ENCODE data around the gene GPBAR1.

- TF ChIP-seq ZNF274 (IDR thresholded peaks at IDR 0.05; ENCODE audit: low read depth, low read length): no peak
- no peak for TF ChIP-seq YY1 (IDR thresholded peaks at IDR 0.05; ENCODE audit: insufficient read depth, insufficient read length)
- TF ChIP-seq SUZ12 (IDR thresholded peaks at IDR 0.05; ENCODE audit: extremely low read depth, insufficient read depth, insufficient read length): no peak
These were observed 50.2 kb downstream of the GPBAR1 start for GRCh38 chr2:218310853-218311540.
